AG08396 (cell line): ENCODE measurements around the gene GPR26.

Source experiments
- DNase-seq: peaks from one replicate; pipeline ENCODE4 v3.0.0; 2012; ENCODE audit warnings: low spot score, mixed read lengths

Gene GPR26

GRCh38 chr10:123645615-123646014, 20.5 kb upstream of the GPR26 start:
- DNase-seq = no peak

- DNase-seq = no peak
These were observed 17.6 kb upstream of the GPR26 start for GRCh38 chr10:123648595-123648994.

GRCh38 chr10:123649676-123650075, 16.5 kb upstream of the GPR26 start:
- DNase-seq = no peak

GRCh38 chr10:123651421-123652047, 14.6 kb upstream of the GPR26 start:
- no peak for DNase-seq

- no peak for DNase-seq
These were observed 10.4 kb upstream of the GPR26 start for GRCh38 chr10:123655751-123656150.

- DNase-seq = no peak
These were observed 2.6 kb upstream of the GPR26 start for GRCh38 chr10:123663522-123663921.

GRCh38 chr10:123665491-123666286, 466 bp upstream of the GPR26 start:
- DNase-seq = no peak

GRCh38 chr10:123669886-123670285, 3.7 kb downstream of the GPR26 start:
- DNase-seq = no peak

GRCh38 chr10:123673198-123673597, 7.0 kb downstream of the GPR26 start:
- DNase-seq = no peak

GRCh38 chr10:123674741-123675140, 8.6 kb downstream of the GPR26 start:
- no peak for DNase-seq

GRCh38 chr10:123675811-123676210, 9.7 kb downstream of the GPR26 start:
- DNase-seq = no peak

- no peak for DNase-seq
These were observed 11.4 kb downstream of the GPR26 start for GRCh38 chr10:123677556-123677955.

GRCh38 chr10:123678376-123678775, 12.2 kb downstream of the GPR26 start:
- no peak for DNase-seq

GRCh38 chr10:123681285-123681684, 15.1 kb downstream of the GPR26 start:
- DNase-seq = no peak

- DNase-seq = no peak
These were observed 16.3 kb downstream of the GPR26 start for GRCh38 chr10:123682477-123682876.

GRCh38 chr10:123683459-123683858, 17.3 kb downstream of the GPR26 start:
- no peak for DNase-seq

- no peak for DNase-seq
These were observed 17.7 kb downstream of the GPR26 start for GRCh38 chr10:123683865-123684264.

- DNase-seq = no peak
These were observed 19.1 kb downstream of the GPR26 start for GRCh38 chr10:123685260-123685659.

GRCh38 chr10:123687758-123688157, 21.6 kb downstream of the GPR26 start:
- DNase-seq = no peak

- DNase-seq = no peak
These were observed 23.7 kb downstream of the GPR26 start for GRCh38 chr10:123689880-123690279.

GRCh38 chr10:123703195-123703790, 37.1 kb downstream of the GPR26 start:
- DNase-seq = no peak

GRCh38 chr10:123704076-123704475, 37.9 kb downstream of the GPR26 start:
- DNase-seq = no peak

GRCh38 chr10:123704812-123705211, 38.7 kb downstream of the GPR26 start:
- no peak for DNase-seq
